COLO668 (cell line): ENCODE measurements around the gene GRWD1.
A peak's percentile ranks its signal among the peaks of the same experiment; 100 is the strongest.

Experiments
- DNase-seq: peaks from one replicate; lab custom pipeline; 2025; ENCODE audit not compliant: unreplicated experiment; lab: John Stamatoyannopoulos, UW

GRWD1 gene

DNA sequence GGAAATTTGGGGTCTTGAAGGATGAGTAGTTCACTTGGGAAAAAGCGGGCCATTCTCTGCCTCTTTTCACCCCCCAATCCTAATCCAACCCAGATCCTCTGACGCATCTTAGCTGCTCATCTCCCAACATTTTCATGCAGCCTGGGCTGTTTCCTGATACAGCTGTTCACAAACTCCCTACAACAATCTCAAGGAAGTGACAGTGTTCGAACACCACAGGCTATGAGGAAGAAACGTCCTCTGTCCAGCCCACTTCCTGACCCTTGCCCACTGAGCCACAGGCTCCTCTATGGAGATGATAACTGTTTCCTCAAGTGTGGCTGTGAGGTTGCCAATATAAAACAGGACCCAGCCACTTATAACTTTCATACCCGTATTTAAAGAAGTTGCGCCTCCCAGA lies 49.6 kb downstream of the GRWD1 start:
- DNase-seq: no peak

GRCh38 chr19:48496959-48497727 lies 51.4 kb downstream of the GRWD1 start:
- DNase-seq: no peak

- DNase-seq: no peak
Measured at GRCh38 chr19:48497728-48498594, 52.2 kb downstream of the GRWD1 start.

- no peak for DNase-seq
Measured at GRCh38 chr19:48498595-48499311, 53.0 kb downstream of the GRWD1 start.

DNA sequence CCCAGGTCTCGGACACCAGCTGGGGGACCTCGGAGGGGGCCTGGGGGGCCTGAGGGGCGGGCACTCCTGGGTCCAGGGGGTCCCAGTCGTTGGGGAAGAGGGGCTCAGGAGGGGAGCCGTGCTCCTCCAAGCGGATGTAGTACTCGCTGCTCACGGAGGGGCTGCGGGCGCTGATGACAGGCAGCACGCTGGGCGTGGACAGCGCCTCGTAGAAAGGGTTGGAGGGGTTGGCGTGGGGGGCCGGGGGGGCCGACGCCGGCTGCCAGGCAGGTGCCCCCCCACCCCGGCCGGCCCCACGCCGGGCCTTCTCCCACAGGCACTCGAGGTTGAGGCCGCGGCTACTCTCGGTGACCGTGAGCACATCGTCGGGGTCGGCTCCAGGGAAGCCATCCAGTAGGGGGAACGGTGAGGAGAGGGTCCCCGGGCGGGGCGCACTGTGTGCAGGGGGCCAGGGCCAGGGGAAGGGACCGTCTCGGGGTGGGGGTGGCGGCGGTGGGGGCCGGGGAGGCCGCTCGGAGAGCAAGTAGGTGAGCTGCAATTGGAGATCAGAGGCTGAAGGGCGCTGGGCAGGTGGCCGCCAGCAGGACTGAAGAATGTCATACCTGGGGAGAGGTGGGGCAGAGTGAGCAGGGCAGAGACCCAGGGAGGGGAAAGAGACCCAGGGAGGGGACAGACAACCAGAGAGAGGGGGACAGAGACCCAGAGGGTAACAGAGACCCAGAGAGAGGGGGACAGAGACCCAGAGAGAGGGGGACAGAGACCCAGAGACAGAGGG lies 53.7 kb downstream of the GRWD1 start:
- DNase-seq: no peak

GRCh38 chr19:48500830-48501493 lies 55.2 kb downstream of the GRWD1 start:
- no peak for DNase-seq

DNA sequence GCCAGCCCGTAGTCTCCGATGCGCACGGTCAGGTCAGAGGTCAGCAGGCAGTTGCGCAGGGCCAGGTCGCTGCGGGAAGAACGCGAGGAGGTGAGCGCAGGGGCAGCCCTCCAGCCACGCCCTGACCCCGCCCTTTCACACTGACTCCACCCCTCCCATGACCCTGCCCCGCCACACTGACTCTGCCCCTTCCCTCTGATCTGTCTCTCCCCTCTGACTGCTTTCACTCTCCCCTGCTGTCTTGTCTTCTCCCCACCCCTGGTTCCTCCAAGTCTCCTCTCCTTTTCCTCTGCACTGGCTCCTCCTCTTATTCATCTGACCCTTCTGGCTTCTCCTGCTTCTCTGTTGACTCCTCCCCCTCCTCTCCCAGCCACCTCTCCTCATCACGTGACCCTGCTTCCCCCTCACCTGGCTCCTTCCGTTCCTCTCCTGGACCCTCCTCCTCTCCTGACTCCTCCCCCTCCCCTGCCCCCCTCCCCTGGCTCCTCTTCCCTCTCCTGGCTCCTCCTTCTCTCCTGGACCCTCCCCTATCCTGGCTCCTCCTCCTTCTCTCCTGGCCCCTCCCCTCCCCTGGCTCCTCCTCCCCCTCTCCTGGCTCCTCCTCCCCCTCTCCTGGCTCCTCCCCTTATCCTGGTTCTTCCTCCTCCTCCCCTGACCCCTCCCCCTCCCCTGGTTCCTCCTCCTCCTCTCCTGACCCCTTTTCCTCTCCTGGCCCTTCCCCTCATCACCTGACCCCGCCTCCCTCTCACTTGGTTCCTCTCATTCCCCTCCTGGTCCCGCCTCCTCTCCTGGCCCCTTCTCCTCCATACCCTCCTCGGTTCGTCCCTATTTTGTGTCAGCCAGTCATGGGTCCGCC lies 55.9 kb downstream of the GRWD1 start:
- DNase-seq: peak; percentile 66

- no peak for DNase-seq
Measured at GRCh38 chr19:48502350-48503018, 56.7 kb downstream of the GRWD1 start.

- no peak for DNase-seq
Measured at GRCh38 chr19:48506138-48506733, 60.5 kb downstream of the GRWD1 start.
